HG03565 (cell line): ENCODE results near the gene HLA-DPA1.

Experiments
- ATAC-seq: cut with Tn5 transposase; IDR thresholded peaks from one replicate; pipeline ENCODE4 v1.9.1; 2021; ENCODE audit warnings: mild to moderate bottlenecking, moderate library complexity; ENCODE audit not compliant: unreplicated experiment

The HLA-DPA1 gene

GRCh38 chr6:33018418-33018817 lies 55.0 kb downstream of the HLA-DPA1 start:
- ATAC-seq = no peak

- ATAC-seq = no peak
These were observed 55.6 kb downstream of the HLA-DPA1 start for GRCh38 chr6:33017694-33018353.

- ATAC-seq = no peak
These were observed 56.4 kb downstream of the HLA-DPA1 start for GRCh38 chr6:33017018-33017417.

GRCh38 chr6:33015798-33016197 lies 57.7 kb downstream of the HLA-DPA1 start:
- ATAC-seq = no peak

GRCh38 chr6:33014841-33015634 lies 58.4 kb downstream of the HLA-DPA1 start:
- ATAC-seq = no peak
